ENCODE data around the gene EXOC4. TPM values are rescaled to one million over a fixed set of nuclear protein-coding genes. Genes with fewer than 3 reads are reported as not detected.
A peak's percentile ranks its signal among the peaks of the same experiment; 100 is the strongest.
"Not testable (repeated sequence)": the region's sequence is repeated elsewhere in the genome, so short reads cannot be mapped to it uniquely, and the experiment has no call there.

EXOC4 gene
- total RNA-seq, result 100 to 1,000 TPM in 2 of 4 donors, 10 to 100 TPM in 2; 82.4 to 204 (median 128) TPM

GRCh38 chr7:133252858-133253518 lies at the start of gene EXOC4:
EXOC4 (plus strand) TSS chr7:133253078.
- H3K9me3 ChIP-seq, result no peaks in the 10 kb centered on the region
- no peak for TF ChIP-seq EP300 (IDR thresholded peaks at IDR 0.05; ENCODE audit: low read depth)
- TF ChIP-seq POLR2AphosphoS5 (IDR thresholded peaks at IDR 0.05), result peak; percentile 31 to 66 (median 63)
- peak; percentile 68 for TF ChIP-seq POLR2A (IDR thresholded peaks at IDR 0.05)
- TF ChIP-seq CTCF (IDR thresholded peaks at IDR 0.05), result no peak
- peaks cover 0 to 33% (median 5%) of the 10 kb centered on the region in 4 donors for H3K4me1 ChIP-seq
- 2 to 7% methylated on average over 3 to 23 of the region's 25 CpGs for WGBS, 2 donors (ENCODE audit: low coverage in 1 of 2)
- no peaks in the 10 kb centered on the region for H3K36me3 ChIP-seq
- peak within 1 kb of the TSS; percentile 82 to 96 (median 90) for H3K27ac ChIP-seq
- intact Hi-C loops (cut with DNase I; ENCODE audit: low total_unique reads), result no loop called here
- H3K27me3 ChIP-seq, result no peaks in the 10 kb centered on the region
- H3K4me3 ChIP-seq, result peak within 1 kb of the TSS; percentile 67 to 100 (median 86)
- in situ Hi-C loops (cut with MboI; ENCODE audit: low pct_ligation_motif_present in 1 of 4, low pct_unique_long_range_greater_than_20kb in 1 of 4, low sequenced_read_pairs in 3 of 4), result no loop called here
- DNase-seq, result peak; percentile 94

GRCh38 chr7:133203490-133203889 lies 49.4 kb upstream of the EXOC4 start:
- TF ChIP-seq POLR2A (IDR thresholded peaks at IDR 0.05) (no peak), POLR2AphosphoS5 (IDR thresholded peaks at IDR 0.05) (no peak), CTCF (IDR thresholded peaks at IDR 0.05) (no peak), EP300 (IDR thresholded peaks at IDR 0.05; ENCODE audit: low read depth) (no peak)
- Histone ChIP-seq H3K4me3 (no peak overlapping the region), H3K4me1 (no peaks in the 10 kb centered on the region), H3K27me3 (no peaks in the 10 kb centered on the region), H3K36me3 (no peaks in the 10 kb centered on the region), H3K9me3 (no peaks in the 10 kb centered on the region), H3K27ac (no peak overlapping the region)
- in situ Hi-C loops (cut with MboI; ENCODE audit: low pct_ligation_motif_present in 1 of 4, low pct_unique_long_range_greater_than_20kb in 1 of 4, low sequenced_read_pairs in 3 of 4) (no loop called here), intact Hi-C loops (cut with DNase I; ENCODE audit: low total_unique reads) (no loop called here)
- DNase-seq, result no peak
- 87 to 91% methylated on average over 3 of the region's 3 CpGs for WGBS, 2 donors (ENCODE audit: low coverage in 1 of 2)

GRCh38 chr7:133207687-133208086 lies 45.2 kb upstream of the EXOC4 start:
- no peak for DNase-seq
- Histone ChIP-seq H3K9me3 (no peaks in the 10 kb centered on the region), H3K27me3 (no peaks in the 10 kb centered on the region), H3K27ac (no peak overlapping the region), H3K4me3 (no peak overlapping the region), H3K36me3 (no peaks in the 10 kb centered on the region), H3K4me1 (no peaks in the 10 kb centered on the region)
- intact Hi-C loops (cut with DNase I; ENCODE audit: low total_unique reads), result no loop called here
- TF ChIP-seq CTCF (IDR thresholded peaks at IDR 0.05), result no peak
- no peak for TF ChIP-seq POLR2AphosphoS5 (IDR thresholded peaks at IDR 0.05)
- no peak for TF ChIP-seq EP300 (IDR thresholded peaks at IDR 0.05; ENCODE audit: low read depth)
- no peak for TF ChIP-seq POLR2A (IDR thresholded peaks at IDR 0.05)
- 61 to 67% methylated on average over 2 of the region's 2 CpGs for WGBS, 2 donors (ENCODE audit: low coverage in 1 of 2)
- in situ Hi-C loops (cut with MboI; ENCODE audit: low pct_ligation_motif_present in 1 of 4, low pct_unique_long_range_greater_than_20kb in 1 of 4, low sequenced_read_pairs in 3 of 4), result no loop called here

GRCh38 chr7:133210817-133211216 lies 42.1 kb upstream of the EXOC4 start:
- in situ Hi-C loops (cut with MboI; ENCODE audit: low pct_ligation_motif_present in 1 of 4, low pct_unique_long_range_greater_than_20kb in 1 of 4, low sequenced_read_pairs in 3 of 4); H3K27me3 ChIP-seq; H3K36me3 ChIP-seq; H3K9me3 ChIP-seq; intact Hi-C loops (cut with DNase I; ENCODE audit: low total_unique reads); DNase-seq; H3K27ac ChIP-seq; H3K4me3 ChIP-seq; H3K4me1 ChIP-seq: not testable (repeated sequence)
- WGBS, 2 donors (ENCODE audit: low coverage in 1 of 2), result 91 to 93% methylated on average over 7 to 10 of the region's 10 CpGs

- H3K4me1 ChIP-seq; H3K27ac ChIP-seq; intact Hi-C loops (cut with DNase I; ENCODE audit: low total_unique reads); H3K27me3 ChIP-seq; H3K9me3 ChIP-seq; H3K4me3 ChIP-seq; in situ Hi-C loops (cut with MboI; ENCODE audit: low pct_ligation_motif_present in 1 of 4, low pct_unique_long_range_greater_than_20kb in 1 of 4, low sequenced_read_pairs in 3 of 4); H3K36me3 ChIP-seq; DNase-seq: not testable (repeated sequence)
- 71 to 93% methylated on average over 1 to 3 of the region's 3 CpGs for WGBS, 2 donors (ENCODE audit: low coverage in 1 of 2)
Measured at GRCh38 chr7:133213772-133214171, 39.1 kb upstream of the EXOC4 start.

All from transverse colon (tissue), 4 donors.